Urinary bladder (tissue), 4 donors: ENCODE data around the gene AKIRIN1. TPM values are rescaled to one million over a fixed set of nuclear protein-coding genes. Genes with fewer than 3 reads are reported as not detected.
"Not testable (repeated sequence)": the region's sequence is repeated elsewhere in the genome, so short reads cannot be mapped to it uniquely, and the experiment has no call there.

Experiments used
- DNase-seq: peaks from one replicate; pipeline ENCODE4 v3.0.0-alpha.2; 2015; ENCODE audit errors: extremely low spot score
- H3K27ac ChIP-seq: one replicate; pipeline ENCODE4 v1.5.1; 2013; ENCODE audit warnings: low read depth, mild to moderate bottlenecking, moderate library complexity
- H3K36me3 ChIP-seq: one replicate; pipeline ENCODE4 v1.6.1; 2013; ENCODE audit warnings: mild to moderate bottlenecking, moderate library complexity; ENCODE audit not compliant: insufficient read depth
- H3K4me1 ChIP-seq: one replicate; pipeline ENCODE4 v1.6.1; 2013; ENCODE audit warnings: mild to moderate bottlenecking, moderate library complexity; ENCODE audit not compliant: insufficient read depth
- H3K4me3 ChIP-seq: one replicate; pipeline ENCODE4 v1.5.1; 2013; ENCODE audit warnings: low read depth, low read length
- WGBS: extraction: QIAGEN DNeasy Blood & Tissue Kit; methylation state at CpG from one replicate; pipeline ENCODE4 v1.1.7; 2013; 5-methylcytosine and 5-hydroxymethylcytosine counted together
- polyA plus RNA-seq: library from polyadenylated mRNA; stranded (reverse); fragments of 200-250 nt; gene quantifications from one replicate; pipeline ENCODE4 v1.2.3, GENCODE V29; 2013
- total RNA-seq: library from RNA; depleted of rRNA; stranded (reverse); fragments of >200 nt; gene quantifications from one replicate; pipeline ENCODE4 v1.2.3, GENCODE V29; 2014
- donor health status: healthy with polysubstance abuse.
- donor health status: healthy.

Gene AKIRIN1, protein sequence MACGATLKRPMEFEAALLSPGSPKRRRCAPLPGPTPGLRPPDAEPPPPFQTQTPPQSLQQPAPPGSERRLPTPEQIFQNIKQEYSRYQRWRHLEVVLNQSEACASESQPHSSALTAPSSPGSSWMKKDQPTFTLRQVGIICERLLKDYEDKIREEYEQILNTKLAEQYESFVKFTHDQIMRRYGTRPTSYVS
- 35.2 TPM for total RNA-seq
- polyA plus RNA-seq, result 39.1 TPM

DNA sequence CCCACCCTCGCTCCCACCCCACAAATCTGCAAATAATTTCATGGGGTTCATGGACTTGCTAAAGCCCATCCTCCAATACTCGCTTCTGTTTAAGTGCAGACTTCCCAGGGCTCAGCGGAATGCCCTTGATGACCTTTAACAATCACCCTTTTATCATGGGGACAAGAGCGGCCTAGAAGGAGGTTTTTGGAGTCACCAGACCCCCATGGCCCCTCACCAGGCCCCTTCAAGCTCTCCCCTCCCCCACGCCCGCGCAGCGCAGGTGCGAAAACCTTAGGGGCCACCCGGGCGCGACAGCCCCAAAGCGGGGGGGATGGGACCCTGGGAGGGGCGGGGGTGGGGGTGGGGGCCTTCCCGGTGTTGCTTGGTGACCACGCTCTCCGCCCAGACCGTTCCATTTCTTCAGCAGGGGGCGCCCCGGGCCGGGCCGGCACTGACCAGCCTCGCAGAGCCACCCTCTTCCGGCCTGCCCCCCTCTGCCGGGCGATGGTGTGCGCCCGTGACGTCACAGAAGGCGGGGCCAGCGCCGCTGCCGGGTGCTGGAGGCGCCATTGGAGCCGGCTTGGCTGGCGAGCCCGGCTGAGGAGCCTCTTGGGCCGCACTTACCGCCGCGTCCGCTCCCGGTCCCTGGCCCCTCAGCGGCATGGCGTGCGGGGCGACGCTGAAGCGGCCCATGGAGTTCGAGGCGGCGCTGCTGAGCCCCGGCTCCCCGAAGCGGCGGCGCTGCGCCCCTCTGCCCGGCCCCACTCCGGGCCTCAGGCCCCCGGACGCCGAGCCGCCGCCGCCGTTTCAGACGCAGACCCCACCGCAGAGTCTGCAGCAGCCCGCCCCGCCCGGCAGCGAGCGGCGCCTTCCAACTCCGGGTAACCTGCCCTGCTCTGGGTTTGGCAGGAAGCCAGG lies at the start of gene AKIRIN1:
TSS of gene AKIRIN1 (plus strand) at position 539 of the 900 bp plus-strand sequence. CDS start at position 644, 105 bp downstream.
- H3K4me3 ChIP-seq, result peak within 1 kb of the TSS; percentile 100
- peak within 1 kb of the TSS; percentile 93 for H3K27ac ChIP-seq
- no peaks in the 10 kb centered on the region for H3K4me1 ChIP-seq
- DNase-seq, result peak; percentile 77
- peaks cover 2% of the 10 kb centered on the region for H3K36me3 ChIP-seq
- under 1% methylated on average over 76 of the region's 76 CpGs for WGBS

DNA sequence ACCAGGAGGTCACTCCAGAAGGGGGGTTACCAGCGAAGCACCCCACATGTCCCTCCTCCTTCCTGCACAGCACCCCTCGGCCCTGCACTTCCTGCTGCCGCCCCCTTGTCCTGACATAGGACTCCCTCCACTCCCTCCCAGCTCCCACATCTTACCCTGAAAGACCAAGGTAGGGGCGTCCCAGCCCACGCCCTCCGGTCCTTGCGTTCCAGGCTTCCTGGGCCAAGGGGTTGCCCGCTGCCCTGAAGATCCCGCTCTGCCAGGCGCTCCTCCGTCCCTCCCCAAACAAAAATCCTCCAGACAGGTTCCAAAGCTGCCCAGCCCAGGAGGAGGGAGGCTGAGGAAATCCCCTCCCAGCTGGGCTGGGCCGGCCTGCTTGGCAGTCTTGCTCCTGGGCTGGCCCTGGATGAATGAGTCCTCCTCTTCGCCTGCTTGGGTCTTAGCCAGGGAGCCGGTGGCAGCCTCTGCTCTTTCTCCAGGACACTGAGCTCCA lies 49.5 kb upstream of the AKIRIN1 start, which contains the start of gene RHBDL2:
TSS of gene RHBDL2 (minus strand) at position 304 of the 493 bp plus-strand sequence. CDS start 22,618 bp downstream, outside the sequence.
- Histone ChIP-seq H3K4me1 (no peaks in the 10 kb centered on the region), H3K36me3 (no peaks in the 10 kb centered on the region), H3K4me3 (peak within 1 kb of the TSS; percentile 37), H3K27ac (no peak within 1 kb of the TSS)
- DNase-seq, result no peak
- WGBS, result 20% methylated on average over 14 of the region's 14 CpGs

DNA sequence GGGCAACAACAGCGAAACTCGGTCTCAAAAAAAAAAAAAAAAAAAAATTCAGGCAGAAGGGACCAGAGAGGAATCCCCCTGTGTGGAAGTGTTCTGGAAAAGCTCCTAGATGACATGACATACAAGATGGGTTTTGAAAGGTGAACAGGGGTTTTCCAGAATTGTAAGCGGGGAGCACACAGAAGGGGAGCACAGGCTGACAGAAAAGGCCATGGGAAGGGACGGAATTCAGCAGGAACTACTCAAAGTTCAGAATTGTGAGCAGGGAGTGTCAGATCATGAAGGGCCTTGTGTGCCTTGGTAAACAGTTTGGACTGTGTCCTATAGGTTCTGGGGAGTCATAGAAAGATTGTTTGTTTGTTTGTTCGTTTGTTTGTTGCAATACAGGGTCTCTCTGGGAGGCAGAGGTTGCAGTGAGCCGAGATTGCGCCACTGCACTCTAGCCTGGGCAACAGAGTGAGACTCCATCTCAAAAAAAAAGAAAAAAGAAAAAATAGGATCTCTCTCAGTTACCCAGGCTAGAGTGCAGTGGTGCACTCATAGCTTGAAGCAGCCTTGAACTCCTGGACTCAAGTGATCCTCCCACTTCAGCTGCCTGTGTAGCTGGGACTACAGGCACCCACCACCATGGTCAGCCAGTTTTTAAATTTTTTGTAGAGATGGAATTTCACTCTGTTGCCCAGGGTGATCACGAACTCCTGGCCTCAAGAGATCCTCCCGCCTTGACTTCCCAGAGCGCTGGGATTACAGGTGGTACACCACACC lies 48.2 kb upstream of the AKIRIN1 start:
- H3K4me3 ChIP-seq, result no peak overlapping the region
- WGBS, result 94% methylated on average over 10 of the region's 10 CpGs

DNA sequence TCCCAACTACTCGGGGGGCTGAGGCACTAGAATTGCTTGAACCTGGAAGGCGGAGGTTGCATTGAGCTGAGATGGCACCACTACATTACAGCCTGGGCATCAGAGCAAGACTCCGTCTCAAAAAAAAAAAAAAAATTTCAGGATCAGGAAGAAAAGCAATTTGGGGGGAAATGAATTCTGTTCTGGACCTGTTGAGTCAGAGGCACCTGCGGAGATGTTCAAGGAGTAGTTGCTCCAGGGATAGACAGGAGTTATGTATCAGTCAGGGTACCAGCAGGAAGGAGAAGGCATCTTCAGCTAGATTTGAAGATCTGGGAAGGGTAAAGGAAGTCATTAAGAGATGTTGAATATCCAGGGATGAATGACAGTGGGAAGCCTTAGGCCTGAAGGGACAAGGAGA lies 46.5 kb upstream of the AKIRIN1 start:
- H3K4me3 ChIP-seq, result no peak overlapping the region
- no peak for DNase-seq
- no peak overlapping the region for H3K27ac ChIP-seq
- no peaks in the 10 kb centered on the region for H3K4me1 ChIP-seq
- whole genome bisulfite sequencing, result 96% methylated on average over 4 of the region's 4 CpGs
- no peaks in the 10 kb centered on the region for H3K36me3 ChIP-seq

More for the DNA sequence above, 48.2 kb upstream of the AKIRIN1 start:
- Histone ChIP-seq H3K27ac (no peak overlapping the region), H3K4me1 (no peaks in the 10 kb centered on the region), H3K36me3 (no peaks in the 10 kb centered on the region)
- DNase-seq, result no peak

DNA sequence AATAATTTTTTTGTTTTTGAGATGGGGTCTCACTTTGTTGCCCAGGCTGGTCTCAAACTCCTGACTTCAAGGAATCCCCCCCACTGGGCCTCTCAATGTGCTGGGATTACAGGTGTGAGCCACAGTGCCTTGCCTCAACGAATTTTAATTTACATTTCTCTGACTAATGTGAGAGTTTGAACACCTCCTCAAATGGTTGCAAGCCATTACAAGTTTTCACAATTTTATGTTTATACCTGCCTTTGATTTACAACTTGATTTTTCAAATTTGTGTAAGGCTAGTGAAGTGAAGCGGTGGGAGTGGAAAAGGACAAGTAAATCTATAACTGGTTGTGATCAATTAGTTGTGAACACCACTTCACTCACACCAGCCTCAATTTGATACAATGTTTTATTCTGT lies 40.5 kb upstream of the AKIRIN1 start:
- Histone ChIP-seq H3K4me3 (no peak overlapping the region), H3K27ac (no peak overlapping the region), H3K4me1 (no peaks in the 10 kb centered on the region), H3K36me3 (no peaks in the 10 kb centered on the region)
- DNase-seq, result no peak
- 54% methylated on average over 2 of the region's 2 CpGs for WGBS

DNA sequence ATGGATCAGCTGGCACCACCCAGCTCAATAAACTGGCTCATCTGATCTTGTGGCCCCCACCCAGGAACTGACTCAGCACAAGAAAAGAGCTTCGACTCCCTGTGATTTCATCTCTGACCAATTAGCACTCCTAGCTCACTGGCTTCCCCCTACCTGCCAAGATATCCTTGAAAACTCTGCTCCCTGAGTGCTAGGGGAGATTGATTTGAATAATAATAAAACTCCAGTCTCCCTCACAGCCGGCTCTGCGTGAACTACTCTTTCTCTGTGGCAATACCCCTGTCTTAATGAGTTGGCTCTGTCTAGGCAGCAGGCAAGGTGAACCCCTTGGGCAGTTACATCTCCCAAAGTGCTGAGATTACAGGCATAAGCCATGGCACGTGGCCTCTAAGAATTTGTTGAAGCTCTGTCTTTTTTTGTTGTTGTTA lies 37.6 kb upstream of the AKIRIN1 start:
- 28% methylated on average over 4 of the region's 4 CpGs for WGBS

DNA sequence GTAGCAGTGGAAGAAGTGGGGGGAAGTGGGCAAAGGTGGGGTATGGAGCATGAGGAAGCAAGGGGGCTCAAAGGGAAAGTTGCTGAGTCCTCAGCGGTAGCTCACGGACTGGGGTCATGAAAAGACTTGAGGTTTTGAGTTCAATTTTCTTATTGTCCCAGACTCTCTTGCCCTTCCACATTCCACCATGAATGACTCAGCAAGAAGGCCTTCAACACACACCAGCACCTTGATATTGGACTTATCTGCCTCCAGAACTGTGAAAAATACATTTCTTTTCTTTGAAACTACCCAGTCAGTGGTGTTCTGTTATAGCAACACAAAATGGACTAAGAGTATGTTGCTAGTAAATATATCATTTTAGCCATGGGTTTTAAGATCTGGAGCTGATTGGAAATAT lies 32.1 kb upstream of the AKIRIN1 start:
- Histone ChIP-seq H3K27ac (no peak overlapping the region), H3K4me3 (no peak overlapping the region), H3K36me3 (no peaks in the 10 kb centered on the region), H3K4me1 (no peaks in the 10 kb centered on the region)
- 89% methylated on average over 2 of the region's 2 CpGs for WGBS
- no peak for DNase-seq

More for the DNA sequence above, 37.6 kb upstream of the AKIRIN1 start:
- no peak for DNase-seq
- Histone ChIP-seq H3K4me3 (no peak overlapping the region), H3K27ac (no peak overlapping the region), H3K4me1 (no peaks in the 10 kb centered on the region), H3K36me3 (no peaks in the 10 kb centered on the region)

DNA sequence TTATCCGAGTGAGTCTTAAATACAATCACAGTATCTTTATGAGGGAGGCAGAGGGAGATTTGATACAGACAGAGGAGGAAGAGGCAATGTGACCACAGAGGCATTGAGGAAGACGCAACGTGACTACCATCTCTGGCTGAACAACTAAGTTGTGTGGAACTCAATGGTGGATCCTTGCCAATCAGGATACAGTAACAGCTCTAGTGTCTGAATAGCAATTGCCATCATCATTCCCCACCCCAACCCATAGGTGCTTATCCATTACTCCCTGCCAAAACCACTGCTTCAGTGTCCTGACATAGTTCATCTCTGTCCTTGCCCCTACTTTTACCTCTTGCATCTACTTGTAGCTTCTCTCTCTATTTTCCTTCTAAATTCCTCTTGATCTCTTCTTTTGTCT lies 29.0 kb upstream of the AKIRIN1 start:
- H3K36me3 ChIP-seq, result no peaks in the 10 kb centered on the region
- WGBS, result 60% methylated on average over 3 of the region's 3 CpGs

DNA sequence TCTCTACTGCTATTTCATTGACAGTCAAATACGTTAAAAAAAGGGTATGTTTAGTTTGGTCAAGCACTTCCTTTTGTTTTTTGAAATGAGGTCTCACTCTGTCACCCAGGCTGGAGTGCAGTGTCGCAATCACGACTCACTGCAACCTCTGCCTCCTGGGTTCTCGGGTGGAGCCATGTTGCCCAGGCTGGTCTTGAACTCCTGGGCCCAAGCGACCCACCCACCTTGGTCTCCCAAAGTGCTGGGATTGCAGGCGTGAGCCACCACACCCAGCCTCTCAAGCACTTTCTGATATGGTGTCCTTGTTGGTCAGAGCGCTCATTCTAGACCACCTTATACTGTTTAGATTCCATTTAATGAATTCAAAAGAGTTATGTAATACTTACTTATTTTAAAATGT lies 28.5 kb upstream of the AKIRIN1 start:
- no peaks in the 10 kb centered on the region for H3K4me1 ChIP-seq
- H3K4me3 ChIP-seq, result no peak overlapping the region
- no peak overlapping the region for H3K27ac ChIP-seq
- no peak for DNase-seq
- 85% methylated on average over 7 of the region's 7 CpGs for WGBS
- H3K36me3 ChIP-seq, result no peaks in the 10 kb centered on the region

More for the DNA sequence above, 29.0 kb upstream of the AKIRIN1 start:
- Histone ChIP-seq H3K27ac (no peak overlapping the region), H3K4me1 (no peaks in the 10 kb centered on the region), H3K4me3 (no peak overlapping the region)
- DNase-seq, result no peak

DNA sequence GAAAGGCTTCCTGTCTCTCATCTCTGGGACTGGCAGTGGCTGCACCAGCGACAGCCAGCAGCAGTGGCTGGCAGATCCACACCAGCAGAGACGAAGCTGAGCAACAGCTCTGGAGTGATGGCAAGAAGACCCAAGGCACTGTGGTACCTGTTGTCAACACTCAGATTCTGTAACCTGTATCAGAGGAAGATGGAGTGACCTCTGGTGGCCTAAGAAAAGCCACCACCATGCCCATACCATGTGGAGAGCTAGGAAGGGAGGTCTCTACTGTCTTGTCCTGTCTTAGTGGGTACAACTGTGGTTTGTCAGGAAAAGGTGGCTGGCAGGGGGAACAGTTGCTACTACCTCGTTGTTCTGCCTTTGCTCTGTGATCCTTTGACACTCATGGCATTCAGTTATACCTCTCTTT lies 26.9 kb upstream of the AKIRIN1 start:
- Histone ChIP-seq H3K27ac (no peak overlapping the region), H3K4me3 (no peak overlapping the region), H3K36me3 (no peaks in the 10 kb centered on the region), H3K4me1 (no peaks in the 10 kb centered on the region)
- no peak for DNase-seq
- WGBS, result 64% methylated on average over 3 of the region's 3 CpGs

DNA sequence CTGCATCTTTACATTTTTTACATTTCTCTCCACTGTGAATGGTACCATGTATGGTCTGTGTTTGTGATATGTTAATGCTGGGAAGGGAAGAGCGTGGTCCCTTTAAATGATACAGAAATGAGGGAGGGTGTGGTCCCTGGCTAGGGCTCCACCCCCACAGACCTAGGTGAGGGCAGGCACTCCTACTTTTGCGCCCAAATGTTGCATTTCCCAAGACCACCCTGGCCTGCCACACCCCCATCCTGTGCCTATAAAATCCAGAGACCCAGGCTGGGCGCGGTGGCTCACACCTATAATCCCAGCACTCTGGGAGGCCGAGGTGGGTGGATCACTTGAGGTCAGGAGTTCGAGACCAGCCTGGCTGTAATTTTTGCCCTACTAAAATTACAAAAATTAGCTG lies 17.9 kb upstream of the AKIRIN1 start:
- not testable (repeated sequence) for H3K27ac ChIP-seq, H3K36me3 ChIP-seq, H3K4me1 ChIP-seq, DNase-seq, H3K4me3 ChIP-seq
- 55% methylated on average over 6 of the region's 6 CpGs for WGBS

DNA sequence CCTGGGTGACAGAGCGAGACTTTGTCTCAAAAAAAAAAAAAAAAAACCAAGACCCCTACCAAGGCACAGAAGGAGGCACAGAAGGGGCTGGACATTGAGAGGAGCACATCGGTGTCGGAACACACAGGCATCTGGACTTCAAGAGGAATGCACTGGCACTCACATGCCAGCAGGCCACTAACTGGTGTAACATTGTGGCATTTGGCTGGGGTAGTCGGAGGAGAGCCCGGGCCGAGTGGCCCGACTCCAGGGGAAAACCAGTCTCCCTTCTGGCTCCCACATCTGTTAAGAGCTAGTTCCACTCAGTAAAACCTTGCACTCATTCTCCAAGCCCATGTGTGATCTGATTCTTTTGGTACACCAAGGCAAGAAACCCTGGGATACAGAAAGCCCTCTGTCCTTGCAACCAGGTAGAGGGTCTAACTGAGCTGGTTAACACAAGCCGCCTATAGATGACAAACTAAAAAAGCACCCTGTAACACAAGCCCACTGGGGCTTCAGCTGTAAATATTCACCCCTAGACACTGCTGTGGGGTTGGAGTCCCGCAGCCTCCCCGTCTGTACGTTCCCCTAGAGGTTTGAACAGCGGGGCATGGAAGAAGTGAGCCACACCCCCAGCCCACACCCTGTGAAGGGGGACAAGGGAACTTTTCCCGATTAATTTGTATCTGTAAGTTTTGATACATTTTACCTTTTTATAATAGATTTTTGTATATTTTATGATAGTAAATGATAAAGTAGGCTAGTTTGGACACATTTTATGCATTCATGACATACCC lies 17.2 kb upstream of the AKIRIN1 start:
- no peak for DNase-seq
- Histone ChIP-seq H3K27ac (no peak overlapping the region), H3K4me1 (no peaks in the 10 kb centered on the region), H3K4me3 (no peak overlapping the region), H3K36me3 (no peaks in the 10 kb centered on the region)
- 76% methylated on average over 13 of the region's 13 CpGs for WGBS
